ENCODE data around the gene ZBTB24. TPM values are rescaled to one million over a fixed set of nuclear protein-coding genes. Genes with fewer than 3 reads are reported as not detected.

The ZBTB24 gene
- total RNA-seq, 3 donors from 2014 or later (not counting 1 experiment from before 2014, with no cell fraction given) = 6.7 to 10.6 (median 8.6) TPM

GRCh38 chr6:109526905-109527628 is 44.0 kb upstream of the ZBTB24 start:
- H3K4me1 Mint-ChIP-seq = peaks cover 0 to 5% of the 10 kb centered on the region in 2 donors
- H3K4me3 ChIP-seq (ENCODE audit: low read length) = no peak overlapping the region
- intact Hi-C loops (cut with micrococcal nuclease) = loop anchor here (1.0 to 10.0 kb wide), 5 partner anchors 178 to 864 kb away; no protein-coding TSS in a partner anchor
- H3K36me3 ChIP-seq (ENCODE audit: control insufficient read depth, insufficient read depth, low read length) = no peaks in the 10 kb centered on the region
- H3K27ac ChIP-seq (ENCODE audit: low read length) = no peak overlapping the region
- H3K27me3 ChIP-seq (ENCODE audit: control insufficient read depth, insufficient read depth, low read length) = no peaks in the 10 kb centered on the region
- H3K4me3 Mint-ChIP-seq = no peak overlapping the region
- TF ChIP-seq CTCF (IDR thresholded peaks at IDR 0.05) = peak; percentile 62
- H3K4me1 ChIP-seq (ENCODE audit: control insufficient read depth, insufficient read depth, low read length) = no peaks in the 10 kb centered on the region
- H3K9me3 Mint-ChIP-seq = peaks cover 0 to 5% of the 10 kb centered on the region in 2 donors
- ATAC-seq = peak; percentile 67 to 79 (median 68)
- no peaks in the 10 kb centered on the region for H3K27me3 Mint-ChIP-seq (ENCODE audit: low read depth in 2 of 2)
- peak in 1 of 2 donors; percentile 79 for DNase-seq
- H3K27ac Mint-ChIP-seq = no peak overlapping the region
- no peaks in the 10 kb centered on the region for H3K9me3 ChIP-seq (ENCODE audit: control insufficient read depth, insufficient read depth, low read length)
- peaks cover 14% of the 10 kb centered on the region for H3K36me3 Mint-ChIP-seq
- 55% methylated on average over 6 of the region's 7 CpGs for WGBS (ENCODE audit: insufficient coverage)

- TF ChIP-seq CTCF (IDR thresholded peaks at IDR 0.05) = no peak
- Histone ChIP-seq H3K4me3 (ENCODE audit: low read length) (no peak overlapping the region), H3K27me3 (ENCODE audit: control insufficient read depth, insufficient read depth, low read length) (no peaks in the 10 kb centered on the region), H3K9me3 (ENCODE audit: control insufficient read depth, insufficient read depth, low read length) (no peaks in the 10 kb centered on the region), H3K36me3 (ENCODE audit: control insufficient read depth, insufficient read depth, low read length) (no peaks in the 10 kb centered on the region), H3K4me1 (ENCODE audit: control insufficient read depth, insufficient read depth, low read length) (peaks cover 3% of the 10 kb centered on the region), H3K27ac (ENCODE audit: low read length) (no peak overlapping the region)
- intact Hi-C loops (cut with micrococcal nuclease) = loop anchor here (10.0 kb wide), 1 partner anchor 181 kb away; no protein-coding TSS in a partner anchor
- peaks cover 5 to 14% of the 10 kb centered on the region in 2 donors for H3K4me1 Mint-ChIP-seq
- peaks cover 14% of the 10 kb centered on the region for H3K36me3 Mint-ChIP-seq
- peaks cover 0 to 5% of the 10 kb centered on the region in 2 donors for H3K9me3 Mint-ChIP-seq
- H3K27ac Mint-ChIP-seq = no peak overlapping the region
- H3K4me3 Mint-ChIP-seq = no peak overlapping the region
- DNase-seq = no peak
- no peaks in the 10 kb centered on the region for H3K27me3 Mint-ChIP-seq (ENCODE audit: low read depth in 2 of 2)
- no peak for ATAC-seq
Observed at GRCh38 chr6:109524129-109524528, 41.1 kb upstream of the ZBTB24 start.

GRCh38 chr6:109523478-109523877 is 40.5 kb upstream of the ZBTB24 start:
- H3K4me3 ChIP-seq (ENCODE audit: low read length) = no peak overlapping the region
- intact Hi-C loops (cut with micrococcal nuclease) = loop anchor here (10.0 kb wide), 1 partner anchor 181 kb away; no protein-coding TSS in a partner anchor
- H3K36me3 ChIP-seq (ENCODE audit: control insufficient read depth, insufficient read depth, low read length) = no peaks in the 10 kb centered on the region
- 94% methylated on average over 2 of the region's 2 CpGs for WGBS (ENCODE audit: insufficient coverage)
- no peaks in the 10 kb centered on the region for H3K27me3 Mint-ChIP-seq (ENCODE audit: low read depth in 2 of 2)
- peaks cover 5 to 14% of the 10 kb centered on the region in 2 donors for H3K4me1 Mint-ChIP-seq
- no peaks in the 10 kb centered on the region for H3K27me3 ChIP-seq (ENCODE audit: control insufficient read depth, insufficient read depth, low read length)
- no peak for TF ChIP-seq CTCF (IDR thresholded peaks at IDR 0.05)
- H3K9me3 Mint-ChIP-seq = peaks cover 0 to 5% of the 10 kb centered on the region in 2 donors
- no peak for DNase-seq
- no peak overlapping the region for H3K4me3 Mint-ChIP-seq
- no peak overlapping the region for H3K27ac Mint-ChIP-seq
- H3K9me3 ChIP-seq (ENCODE audit: control insufficient read depth, insufficient read depth, low read length) = no peaks in the 10 kb centered on the region
- no peak overlapping the region for H3K27ac ChIP-seq (ENCODE audit: low read length)
- ATAC-seq = no peak
- peaks cover 3% of the 10 kb centered on the region for H3K4me1 ChIP-seq (ENCODE audit: control insufficient read depth, insufficient read depth, low read length)
- H3K36me3 Mint-ChIP-seq = peaks cover 14% of the 10 kb centered on the region

Data from natural killer cell (primary cell).